ENCODE results near the gene MOV10. TPM values are rescaled to one million over a fixed set of nuclear protein-coding genes. Genes with fewer than 3 reads are reported as not detected.

Gene MOV10
- total and polyA plus RNA-seq, 2 of the 13 experiments (the other 11 are each of a cell fraction or from before 2014, with no cell fraction given): 56.4 to 58.2 TPM

DNA sequence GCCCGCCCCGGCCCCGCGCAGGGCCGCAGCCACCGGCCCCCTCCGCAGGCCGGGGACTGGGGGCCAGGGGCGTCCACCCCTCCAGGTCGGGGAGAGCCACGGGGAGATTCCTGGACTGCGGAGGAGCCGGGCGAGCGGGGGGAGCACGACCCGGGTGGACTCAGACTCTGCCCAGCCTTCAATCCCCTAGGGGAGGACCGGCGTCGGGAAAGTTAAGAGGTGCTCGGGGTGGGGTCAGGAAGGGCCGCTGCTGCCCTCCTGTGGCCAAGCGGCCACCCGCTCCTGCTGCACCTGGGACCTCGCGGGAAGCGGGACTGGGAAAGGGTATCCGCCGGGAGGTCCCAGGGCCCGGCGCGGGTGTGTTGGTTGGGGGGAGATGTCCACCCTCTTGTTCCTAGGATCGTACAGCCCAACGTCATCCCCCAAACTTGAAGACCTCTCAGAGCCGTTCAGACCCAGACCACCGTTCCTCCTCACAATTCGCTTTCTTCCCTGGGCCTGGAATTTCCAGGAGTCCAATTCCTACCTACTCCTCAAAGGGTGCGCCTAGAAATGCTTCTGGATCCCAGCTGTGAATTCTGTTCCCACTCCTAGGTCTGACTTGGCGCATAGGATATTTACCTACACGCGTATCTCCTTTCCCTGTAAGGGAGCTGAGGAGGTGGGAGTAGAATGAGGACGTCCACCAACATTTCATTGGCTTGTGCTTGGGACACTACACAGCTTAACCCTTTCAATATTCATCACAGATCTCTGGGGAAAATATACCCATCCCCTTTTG is 33.0 kb downstream of the MOV10 start (continued):
- TF ChIP-seq, protein P1, sequence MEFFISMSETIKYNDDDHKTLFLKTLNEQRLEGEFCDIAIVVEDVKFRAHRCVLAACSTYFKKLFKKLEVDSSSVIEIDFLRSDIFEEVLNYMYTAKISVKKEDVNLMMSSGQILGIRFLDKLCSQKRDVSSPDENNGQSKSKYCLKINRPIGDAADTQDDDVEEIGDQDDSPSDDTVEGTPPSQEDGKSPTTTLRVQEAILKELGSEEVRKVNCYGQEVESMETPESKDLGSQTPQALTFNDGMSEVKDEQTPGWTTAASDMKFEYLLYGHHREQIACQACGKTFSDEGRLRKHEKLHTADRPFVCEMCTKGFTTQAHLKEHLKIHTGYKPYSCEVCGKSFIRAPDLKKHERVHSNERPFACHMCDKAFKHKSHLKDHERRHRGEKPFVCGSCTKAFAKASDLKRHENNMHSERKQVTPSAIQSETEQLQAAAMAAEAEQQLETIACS (CRISPR knock-in tag; IDR thresholded peaks at IDR 0.05): no peak
- TF ChIP-seq TBX2 (CRISPR knock-in tag; IDR thresholded peaks at IDR 0.05; ENCODE audit: borderline replicate concordance) (no peak), HOXA5 (CRISPR knock-in tag; IDR thresholded peaks at IDR 0.05) (peak; percentile 53; the same call in 1 of the 2 replicates), ESRRA (CRISPR knock-in tag; IDR thresholded peaks at IDR 0.05; ENCODE audit: low read depth) (no peak), GATAD1 (CRISPR knock-in tag; IDR thresholded peaks at IDR 0.05) (peak; percentile 71; the same call in 1 of the 2 replicates), ZNF580 (CRISPR knock-in tag; IDR thresholded peaks at IDR 0.05; ENCODE audit: borderline replicate concordance, low read depth) (peak; percentile 72; the same call in 1 of the 2 replicates), TAF1 (CRISPR knock-in tag; IDR thresholded peaks at IDR 0.05) (peak; percentile 31; the same call in 1 of the 2 replicates), ZNF264 (CRISPR knock-in tag; IDR thresholded peaks at IDR 0.05) (peak; percentile 77; the same call in 1 of the 2 replicates), RNF2 (conservative IDR thresholded peaks at IDR 0.05; ENCODE audit: low read depth) (0 out of 2 replicates have a peak, but pooled peaks have one; percentile 19), ZFP41 (CRISPR knock-in tag; IDR thresholded peaks at IDR 0.05; ENCODE audit: borderline replicate concordance) (no peak), NAIF1 (CRISPR knock-in tag; IDR thresholded peaks at IDR 0.05; ENCODE audit: borderline replicate concordance) (0 out of 2 replicates have a peak, but pooled peaks have one; percentile 55), ZNF878 (CRISPR knock-in tag; IDR thresholded peaks at IDR 0.05) (no peak), ZNF780A (CRISPR knock-in tag; IDR thresholded peaks at IDR 0.05) (no peak), MAX (IDR thresholded peaks at IDR 0.05) (peak; percentile 58), ZNF329 (CRISPR knock-in tag; IDR thresholded peaks at IDR 0.05; ENCODE audit: low read depth) (0 out of 2 replicates have a peak, but pooled peaks have one; percentile 47), GATAD2A (CRISPR knock-in tag; IDR thresholded peaks at IDR 0.05) (peak; percentile 47), SAP130 (CRISPR knock-in tag; IDR thresholded peaks at IDR 0.05; ENCODE audit: low read depth) (peak; percentile 55), ZNF256 (CRISPR knock-in tag; conservative IDR thresholded peaks at IDR 0.05) (0 out of 2 replicates have a peak, but pooled peaks have one; percentile 18), RXRB (CRISPR knock-in tag; IDR thresholded peaks at IDR 0.05; ENCODE audit: borderline replicate concordance) (0 out of 2 replicates have a peak, but pooled peaks have one; percentile 37), POGZ (CRISPR knock-in tag; IDR thresholded peaks at IDR 0.05) (peak; percentile 66), YEATS4 (CRISPR knock-in tag; IDR thresholded peaks at IDR 0.05; ENCODE audit: borderline replicate concordance) (0 out of 2 replicates have a peak, but pooled peaks have one; percentile 68), ZNF652 (CRISPR knock-in tag; IDR thresholded peaks at IDR 0.05; ENCODE audit: borderline replicate concordance, low read depth) (peak; percentile 74), ASH2L (IDR thresholded peaks at IDR 0.05; ENCODE audit: insufficient read length, low read depth, low read length) (peak; percentile 47), ZNF660 (CRISPR knock-in tag; IDR thresholded peaks at IDR 0.05; ENCODE audit: borderline replicate concordance, low read depth) (no peak), SKI (IDR thresholded peaks at IDR 0.05; ENCODE audit: partially characterized antibody) (peak; percentile 68)
- TF ChIP-seq, protein P2, sequence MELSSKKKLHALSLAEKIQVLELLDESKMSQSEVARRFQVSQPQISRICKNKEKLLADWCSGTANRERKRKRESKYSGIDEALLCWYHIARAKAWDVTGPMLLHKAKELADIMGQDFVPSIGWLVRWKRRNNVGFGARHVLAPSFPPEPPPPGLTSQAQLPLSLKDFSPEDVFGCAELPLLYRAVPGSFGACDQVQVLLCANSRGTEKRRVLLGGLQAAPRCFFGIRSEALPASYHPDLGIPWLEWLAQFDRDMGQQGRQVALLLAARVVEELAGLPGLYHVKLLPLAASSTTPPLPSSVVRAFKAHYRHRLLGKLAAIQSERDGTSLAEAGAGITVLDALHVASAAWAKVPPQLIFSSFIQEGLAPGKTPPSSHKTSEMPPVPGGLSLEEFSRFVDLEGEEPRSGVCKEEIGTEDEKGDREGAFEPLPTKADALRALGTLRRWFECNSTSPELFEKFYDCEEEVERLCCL (CRISPR knock-in tag; IDR thresholded peaks at IDR 0.05; ENCODE audit: borderline replicate concordance): no peak
- TF ChIP-seq, protein P3, sequence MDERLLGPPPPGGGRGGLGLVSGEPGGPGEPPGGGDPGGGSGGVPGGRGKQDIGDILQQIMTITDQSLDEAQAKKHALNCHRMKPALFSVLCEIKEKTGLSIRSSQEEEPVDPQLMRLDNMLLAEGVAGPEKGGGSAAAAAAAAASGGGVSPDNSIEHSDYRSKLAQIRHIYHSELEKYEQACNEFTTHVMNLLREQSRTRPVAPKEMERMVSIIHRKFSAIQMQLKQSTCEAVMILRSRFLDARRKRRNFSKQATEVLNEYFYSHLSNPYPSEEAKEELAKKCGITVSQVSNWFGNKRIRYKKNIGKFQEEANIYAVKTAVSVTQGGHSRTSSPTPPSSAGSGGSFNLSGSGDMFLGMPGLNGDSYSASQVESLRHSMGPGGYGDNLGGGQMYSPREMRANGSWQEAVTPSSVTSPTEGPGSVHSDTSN (CRISPR knock-in tag; IDR thresholded peaks at IDR 0.05): no peak
